ENCODE results near the gene ERFL. TPM values are rescaled to one million over a fixed set of nuclear protein-coding genes. Genes with fewer than 3 reads are reported as not detected.
A peak's percentile ranks its signal among the peaks of the same experiment; 100 is the strongest.

ERFL gene
- total and polyA plus RNA-seq, 2 of the 4 experiments (the other 2 are of a cell fraction): not detected

DNA sequence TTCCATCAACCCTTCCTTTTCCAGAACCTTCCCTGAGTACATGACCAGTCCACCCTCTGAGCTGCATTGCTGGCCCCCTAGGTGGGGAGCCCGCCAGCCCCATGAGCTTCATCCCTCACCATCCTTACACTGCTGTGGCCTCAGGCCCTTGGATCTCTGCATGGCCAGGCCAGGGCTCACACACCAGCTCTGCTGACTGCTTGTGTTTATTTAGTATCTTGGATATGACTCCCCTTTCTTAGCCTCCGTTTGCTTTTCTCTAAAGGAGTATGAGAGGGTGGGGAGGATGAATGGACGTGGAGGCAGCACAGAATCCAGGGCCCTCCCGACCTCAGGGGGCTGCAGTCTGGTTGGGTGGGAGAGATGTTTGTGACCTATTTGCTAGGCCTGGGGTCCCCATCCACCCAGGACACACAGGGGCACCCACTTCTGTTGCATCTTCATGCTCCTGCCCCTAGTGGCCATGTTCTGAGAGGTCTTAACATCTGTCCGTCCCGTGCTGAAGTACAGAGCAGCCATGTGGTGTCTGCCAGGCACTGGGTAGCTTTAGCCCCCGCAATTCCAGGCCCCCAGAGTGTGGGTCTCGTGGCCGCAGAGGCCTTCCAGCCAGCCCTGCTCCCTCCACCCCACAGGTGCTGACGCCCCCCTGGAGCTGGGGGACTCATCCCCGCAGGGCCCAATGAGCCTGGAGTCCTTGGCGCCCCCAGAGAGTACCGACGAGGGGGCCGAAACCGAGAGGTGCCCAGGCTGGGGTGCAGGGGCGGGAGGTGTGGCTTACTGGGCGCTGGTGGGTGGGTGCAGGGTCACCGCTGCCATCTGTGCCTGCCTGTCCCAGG is 32.3 kb downstream of the ERFL start:
- Histone ChIP-seq H2AFZ (replicated peaks; ENCODE audit: low read length, poor library complexity) (no peak overlapping the region), H3K36me3 (ENCODE audit: control insufficient read depth, insufficient read depth, low read length) (peaks cover 58% of the 10 kb centered on the region), H4K91ac (ENCODE audit: insufficient read depth, low read depth, low read length) (no peak overlapping the region), H2BK15ac (ENCODE audit: low read depth, low read length) (no peak overlapping the region), H3K4me2 (ENCODE audit: low read depth, low read length) (no peak overlapping the region), H3K14ac (replicated peaks; ENCODE audit: low read depth, low read length) (no peak overlapping the region), H3K9me3 (ENCODE audit: control insufficient read depth, insufficient read depth, low read length) (no peaks in the 10 kb centered on the region), H3K4me3 (ENCODE audit: insufficient read depth, low read depth, low read length) (no peak overlapping the region), H3K23ac (ENCODE audit: low read depth, low read length) (no peak overlapping the region), H2AK9ac (replicated peaks; ENCODE audit: low read depth, low read length, poor library complexity) (no peak overlapping the region), H4K8ac (ENCODE audit: low read depth in 2 of 2, low read length in 2 of 2) (no peak overlapping the region), H2AK5ac (ENCODE audit: low read depth, low read length) (no peak overlapping the region), H4K20me1 (ENCODE audit: insufficient read depth, low read length) (peaks cover 10% of the 10 kb centered on the region), H3K4ac (ENCODE audit: low read depth, low read length) (no peak overlapping the region), H3K4me1 (ENCODE audit: control insufficient read depth, insufficient read depth, low read length) (no peaks in the 10 kb centered on the region), H2BK5ac (ENCODE audit: low read depth, low read length, poor library complexity, severe bottlenecking) (no peak overlapping the region), H3K9me1 (ENCODE audit: insufficient read depth, low read length) (no peaks in the 10 kb centered on the region), H2BK20ac (ENCODE audit: low read depth, low read length) (no peak overlapping the region), H2BK120ac (ENCODE audit: low read depth, low read length) (no peak overlapping the region), H3K56ac (ENCODE audit: extremely low read depth, insufficient read depth, low read length) (no peak overlapping the region), H3K18ac (ENCODE audit: low read depth, low read length) (no peak overlapping the region), H3K79me1 (ENCODE audit: low read depth in 1 of 2, low read length in 2 of 2) (peaks cover 5 to 11% of the 10 kb centered on the region in 2 experiments), H3K27ac (ENCODE audit: insufficient read depth, low read length) (no peak overlapping the region), H3K27me3 (ENCODE audit: control insufficient read depth, insufficient read depth, low read length) (no peaks in the 10 kb centered on the region), H3K9ac (ENCODE audit: low read depth, low read length) (no peak overlapping the region), H4K5ac (ENCODE audit: low read depth, low read length) (no peak overlapping the region)
- ChIA-PET POLR2A (ENCODE audit: unreplicated experiment) (no interaction called here), CTCF (no interaction called here)
- in situ Hi-C loops (cut with MboI; ENCODE audit: low sequenced_read_pairs): no loop called here
- no TSS peak for BruUV-seq (replicated peaks)
- dilution Hi-C loops (cut with HindIII; ENCODE audit: low sequenced_read_pairs, unreplicated experiment): no loop called here
- 83% methylated on average over 1 of the region's 19 CpGs; no CpG with 5 or more reads in 1 of the 2 experiments for WGBS, 2 experiments (ENCODE audit: extremely low coverage in 2 of 2, insufficient read length in 1 of 2)
- no peak for DNase-seq
- TF ChIP-seq MAZ (IDR thresholded peaks at IDR 0.05; ENCODE audit: borderline replicate concordance, low read depth, low read length) (no peak), RCOR1 (IDR thresholded peaks at IDR 0.05; ENCODE audit: insufficient replicate concordance, low read length) (no peak), FOS (IDR thresholded peaks at IDR 0.05; ENCODE audit: low read depth, low read length) (no peak)
- TF ChIP-seq, protein P1, sequence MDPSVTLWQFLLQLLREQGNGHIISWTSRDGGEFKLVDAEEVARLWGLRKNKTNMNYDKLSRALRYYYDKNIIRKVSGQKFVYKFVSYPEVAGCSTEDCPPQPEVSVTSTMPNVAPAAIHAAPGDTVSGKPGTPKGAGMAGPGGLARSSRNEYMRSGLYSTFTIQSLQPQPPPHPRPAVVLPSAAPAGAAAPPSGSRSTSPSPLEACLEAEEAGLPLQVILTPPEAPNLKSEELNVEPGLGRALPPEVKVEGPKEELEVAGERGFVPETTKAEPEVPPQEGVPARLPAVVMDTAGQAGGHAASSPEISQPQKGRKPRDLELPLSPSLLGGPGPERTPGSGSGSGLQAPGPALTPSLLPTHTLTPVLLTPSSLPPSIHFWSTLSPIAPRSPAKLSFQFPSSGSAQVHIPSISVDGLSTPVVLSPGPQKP (IDR thresholded peaks at IDR 0.05; ENCODE audit: borderline replicate concordance, low read depth, low read length): no peak
- TF ChIP-seq, protein P2, sequence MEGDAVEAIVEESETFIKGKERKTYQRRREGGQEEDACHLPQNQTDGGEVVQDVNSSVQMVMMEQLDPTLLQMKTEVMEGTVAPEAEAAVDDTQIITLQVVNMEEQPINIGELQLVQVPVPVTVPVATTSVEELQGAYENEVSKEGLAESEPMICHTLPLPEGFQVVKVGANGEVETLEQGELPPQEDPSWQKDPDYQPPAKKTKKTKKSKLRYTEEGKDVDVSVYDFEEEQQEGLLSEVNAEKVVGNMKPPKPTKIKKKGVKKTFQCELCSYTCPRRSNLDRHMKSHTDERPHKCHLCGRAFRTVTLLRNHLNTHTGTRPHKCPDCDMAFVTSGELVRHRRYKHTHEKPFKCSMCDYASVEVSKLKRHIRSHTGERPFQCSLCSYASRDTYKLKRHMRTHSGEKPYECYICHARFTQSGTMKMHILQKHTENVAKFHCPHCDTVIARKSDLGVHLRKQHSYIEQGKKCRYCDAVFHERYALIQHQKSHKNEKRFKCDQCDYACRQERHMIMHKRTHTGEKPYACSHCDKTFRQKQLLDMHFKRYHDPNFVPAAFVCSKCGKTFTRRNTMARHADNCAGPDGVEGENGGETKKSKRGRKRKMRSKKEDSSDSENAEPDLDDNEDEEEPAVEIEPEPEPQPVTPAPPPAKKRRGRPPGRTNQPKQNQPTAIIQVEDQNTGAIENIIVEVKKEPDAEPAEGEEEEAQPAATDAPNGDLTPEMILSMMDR (conservative IDR thresholded peaks at IDR 0.05; ENCODE audit: low read depth, low read length): 0 out of 2 replicates have a peak, but pooled peaks have one; percentile 7
- ATAC-seq (ENCODE audit: low read depth): peak; percentile 41; the same call in 1 of the 2 replicates
- intact Hi-C loops (cut with micrococcal nuclease): no loop called here

Measured in IMR-90 (cell line).